H1 (cell line): ENCODE measurements around the gene SEMA6A. TPM values are rescaled to one million over a fixed set of nuclear protein-coding genes. Genes with fewer than 3 reads are reported as not detected.

Experiments used
- CTCF ChIA-PET: fragments of 300-600 bp; sonication (Branson Sonifier 250); formaldehyde crosslinking; loops from one replicate; lab custom pipeline; 2021; ENCODE audit not compliant: partially characterized antibody; lab: Charles Lee
- POLR2A ChIA-PET: fragments of 300-600 bp; sonication (Branson Sonifier 250); formaldehyde crosslinking; loops from one replicate; lab custom pipeline; 2021; ENCODE audit warnings: inconsistent platforms; ENCODE audit not compliant: partially characterized antibody; lab: Charles Lee
- DNase-seq, 2 experiments: peaks; one replicate each; pipeline versions ENCODE4 v3.0.0 to v3.0.0-alpha.2; 2010 to 2022; ENCODE audit warnings: low spot score in 2 of 2, low read depth in 1 of 2, mixed read lengths in 1 of 2
- FAIRE-seq: peaks from 2 replicates; lab custom pipeline; 2011; peaks lifted over from hg19 to GRCh38; lab: Jason Lieb, UNC
- H2AFZ ChIP-seq: 2 replicates; pipeline ENCODE4 v1.8.1; 2012; ENCODE audit warnings: low read length, inconsistent platforms
- H2AK5ac ChIP-seq: 2 replicates; pipeline ENCODE4 v1.6.1; 2013; ENCODE audit warnings: low read depth, low read length
- H2BK120ac ChIP-seq: replicated peaks from 2 replicates; pipeline ENCODE3; 2013; ENCODE audit warnings: low read depth, low read length, inconsistent platforms
- H2BK12ac ChIP-seq: 2 replicates; pipeline ENCODE4 v1.6.1; 2013; ENCODE audit warnings: low read depth, low read length
- H2BK15ac ChIP-seq: 2 replicates; pipeline ENCODE4 v1.6.1; 2013; ENCODE audit warnings: low read length
- H2BK20ac ChIP-seq: 2 replicates; pipeline ENCODE4 v1.6.1; 2013; ENCODE audit warnings: low read length
- H2BK5ac ChIP-seq: 2 replicates; pipeline ENCODE4 v1.6.1; 2013; ENCODE audit warnings: low read depth, low read length
- H3K14ac ChIP-seq: 2 replicates; pipeline ENCODE4 v1.6.1; 2013; ENCODE audit warnings: inconsistent platforms; ENCODE audit not compliant: insufficient read length
- H3K18ac ChIP-seq: 2 replicates; pipeline ENCODE4 v1.6.1; 2013; ENCODE audit warnings: low read length; ENCODE audit errors: extremely low read depth
- H3K23ac ChIP-seq: 2 replicates; pipeline ENCODE4 v1.6.1; 2013; ENCODE audit warnings: inconsistent platforms; ENCODE audit not compliant: insufficient read length
- H3K23me2 ChIP-seq: 2 replicates; pipeline ENCODE4 v1.6.1; 2013; ENCODE audit warnings: low read depth, low read length
- H3K27ac ChIP-seq: 2 replicates; pipeline ENCODE4 v1.6.1; 2011; ENCODE audit warnings: low read depth, low read length, inconsistent platforms
- H3K27me3 ChIP-seq, 4 experiments: replicated peaks in 1 of 4; 1 replicate in 1 of 4; 2 replicates in 3 of 4; pipeline versions ENCODE4 v1.6.1 to v1.8.1; 2011 to 2013; ENCODE audit warnings: low read length in 3 of 4, mild to moderate bottlenecking in 3 of 4, inconsistent platforms in 2 of 4, mixed read lengths in 2 of 4, moderate library complexity in 1 of 4; ENCODE audit not compliant: control insufficient read depth in 3 of 4, insufficient read depth in 3 of 4; ENCODE audit errors: extremely low read depth in 1 of 4
- H3K36me3 ChIP-seq, 4 experiments: 2 replicates each; pipeline versions ENCODE4 v1.6.1 to v1.8.1; 2011 to 2013; ENCODE audit warnings: mild to moderate bottlenecking in 4 of 4, low read length in 3 of 4, moderate library complexity in 2 of 4, control low read depth in 1 of 4, inconsistent platforms in 1 of 4; ENCODE audit not compliant: insufficient read depth in 4 of 4, control insufficient read depth in 2 of 4
- H3K4ac ChIP-seq: replicated peaks from 2 replicates; pipeline ENCODE3; 2013; ENCODE audit warnings: low read length, low read depth, mixed read lengths, inconsistent platforms; ENCODE audit not compliant: insufficient read length
- H3K4me1 ChIP-seq, 4 experiments: replicated peaks in 1 of 4; 1 replicate in 1 of 4; 2 replicates in 3 of 4; pipeline versions ENCODE4 v1.6.1 to v1.8.1; 2011 to 2013; ENCODE audit warnings: low read length in 3 of 4, inconsistent platforms in 2 of 4, mixed read lengths in 1 of 4; ENCODE audit not compliant: insufficient read depth in 4 of 4, control insufficient read depth in 3 of 4
- H3K4me2 ChIP-seq, 2 experiments: 2 replicates each; pipeline versions ENCODE4 v1.6.1 to v1.8.1; 2011 to 2013; ENCODE audit warnings: low read depth in 2 of 2, low read length in 2 of 2, control low read depth in 1 of 2, inconsistent platforms in 1 of 2, mild to moderate bottlenecking in 1 of 2; ENCODE audit not compliant: insufficient read depth in 1 of 2
- H3K4me3 ChIP-seq, 4 experiments: fragments of 200-600, 300-600 bp in 1 of 4; sonication (generic), shearing (Covaris generic), sonication (Bioruptor Twin) in 1 of 4; 2 replicates each; pipeline versions ENCODE4 v1.5.1 to v1.8.1; 2011 to 2016; ENCODE audit warnings: low read length in 4 of 4, low read depth in 3 of 4, control low read depth in 2 of 4, inconsistent platforms in 2 of 4, mild to moderate bottlenecking in 2 of 4, mixed read lengths in 1 of 4, moderate library complexity in 1 of 4; ENCODE audit not compliant: insufficient read depth in 2 of 4; ENCODE audit errors: extremely low read depth in 1 of 4
- H3K56ac ChIP-seq: replicated peaks from 2 replicates; pipeline ENCODE3; 2013; ENCODE audit warnings: low read depth, mild to moderate bottlenecking, mixed read lengths, low read length, inconsistent platforms; ENCODE audit not compliant: insufficient read length
- H3K79me1 ChIP-seq: 2 replicates; pipeline ENCODE4 v1.6.1; 2013; ENCODE audit warnings: low read depth, low read length, control low read depth
- H3K79me2 ChIP-seq, 2 experiments: 2 replicates each; pipeline versions ENCODE4 v1.6.1 to v1.8.1; 2012 to 2013; ENCODE audit warnings: low read length in 2 of 2, mild to moderate bottlenecking in 2 of 2, inconsistent platforms in 1 of 2; ENCODE audit not compliant: insufficient read depth in 2 of 2, control insufficient read depth in 1 of 2
- H3K9ac ChIP-seq, 4 experiments: replicated peaks in 1 of 4; 1 replicate in 1 of 4; 2 replicates in 3 of 4; pipeline versions ENCODE4 v1.6.1 to v1.8.1; 2011 to 2013; ENCODE audit warnings: low read depth in 3 of 4, low read length in 3 of 4, control low read depth in 2 of 4, mild to moderate bottlenecking in 2 of 4, moderate library complexity in 2 of 4, inconsistent platforms in 1 of 4; ENCODE audit errors: extremely low read depth in 1 of 4
- H3K9me3 ChIP-seq, 2 experiments: 2 replicates each; pipeline versions ENCODE4 v1.6.1 to v1.8.1; 2012 to 2013; ENCODE audit warnings: mild to moderate bottlenecking in 2 of 2, moderate library complexity in 2 of 2, control low read depth in 1 of 2, inconsistent platforms in 1 of 2, low read depth in 1 of 2, low read length in 1 of 2, mixed read lengths in 1 of 2; ENCODE audit not compliant: insufficient read depth in 2 of 2
- H4K20me1 ChIP-seq, 2 experiments: replicated peaks in 1 of 2; 2 replicates each; pipeline versions ENCODE3 to v1.8.1; 2011 to 2013; ENCODE audit warnings: inconsistent platforms in 2 of 2, low read length in 2 of 2, mild to moderate bottlenecking in 1 of 2; ENCODE audit not compliant: insufficient read depth in 2 of 2, control insufficient read depth in 1 of 2
- H4K5ac ChIP-seq: 2 replicates; pipeline ENCODE4 v1.6.1; 2013; ENCODE audit warnings: low read length, low read depth, mixed read lengths, inconsistent platforms; ENCODE audit not compliant: insufficient read length
- H4K8ac ChIP-seq: 2 replicates; pipeline ENCODE4 v1.8.0; 2013; ENCODE audit warnings: mild to moderate bottlenecking, moderate library complexity, low read length, inconsistent platforms; ENCODE audit not compliant: insufficient read depth; ENCODE audit errors: extremely low read depth
- H4K91ac ChIP-seq: replicated peaks from 2 replicates; pipeline ENCODE3; 2013; ENCODE audit warnings: low read length, mixed read lengths, inconsistent platforms; ENCODE audit not compliant: insufficient read length
- ATF3 ChIP-seq: IDR thresholded peaks from 2 replicates; pipeline ENCODE4 v1.6.1; 2011; ENCODE audit warnings: low read depth, mild to moderate bottlenecking, low read length; ENCODE audit not compliant: insufficient read depth
- CEBPB ChIP-seq: IDR thresholded peaks from 2 replicates; pipeline ENCODE4 v1.6.1; 2012; ENCODE audit warnings: low read depth, low read length
- CHD2 ChIP-seq: IDR thresholded peaks from 2 replicates; pipeline ENCODE4 v1.6.1; 2012; ENCODE audit warnings: low read length, improper control_type of control experiment
- CREB1 ChIP-seq: IDR thresholded peaks from 2 replicates; pipeline ENCODE4 v1.6.1; 2012; ENCODE audit warnings: inconsistent platforms
- E2F6 ChIP-seq: IDR thresholded peaks from 2 replicates; pipeline ENCODE4 v1.6.1; 2012; ENCODE audit warnings: inconsistent platforms
- EP300 ChIP-seq, 2 experiments: IDR thresholded peaks; 1 replicate in 1 of 2; 2 replicates in 1 of 2; pipeline ENCODE4 v1.6.1; 2011 to 2012; ENCODE audit warnings: low read depth in 2 of 2, low read length in 2 of 2, mild to moderate bottlenecking in 2 of 2, borderline replicate concordance in 1 of 2, inconsistent platforms in 1 of 2, moderate library complexity in 1 of 2
- GTF2F1 ChIP-seq: IDR thresholded peaks from 2 replicates; pipeline ENCODE4 v1.6.1; 2012; ENCODE audit warnings: low read depth, low read length, improper control_type of control experiment, borderline replicate concordance
- JUND ChIP-seq: IDR thresholded peaks from 2 replicates; pipeline ENCODE4 v1.6.1; 2011; ENCODE audit warnings: mild to moderate bottlenecking, improper control_type of control experiment, low read length
- MAX ChIP-seq: IDR thresholded peaks from 2 replicates; pipeline ENCODE4 v1.6.1; 2012; ENCODE audit warnings: inconsistent platforms
- POLR2A ChIP-seq, 2 experiments: IDR thresholded peaks; 1 replicate in 1 of 2; 2 replicates in 1 of 2; pipeline ENCODE4 v1.6.1; 2011; ENCODE audit warnings: low read depth in 2 of 2, low read length in 2 of 2, mild to moderate bottlenecking in 2 of 2; ENCODE audit errors: control extremely low read depth in 1 of 2
- RFX5 ChIP-seq: IDR thresholded peaks from 2 replicates; pipeline ENCODE4 v1.6.1; 2011; ENCODE audit warnings: low read depth, low read length, improper control_type of control experiment, borderline replicate concordance
- RXRA ChIP-seq: IDR thresholded peaks from 2 replicates; pipeline ENCODE4 v1.6.1; 2011; ENCODE audit warnings: low read depth, mild to moderate bottlenecking, low read length, moderate library complexity; ENCODE audit not compliant: insufficient read depth
- TCF12 ChIP-seq: IDR thresholded peaks from 2 replicates; pipeline ENCODE4 v1.6.1; 2011; ENCODE audit warnings: low read depth, mild to moderate bottlenecking, low read length
- TEAD4 ChIP-seq: IDR thresholded peaks from 2 replicates; pipeline ENCODE4 v1.6.1; 2012; ENCODE audit warnings: low read depth, low read length, inconsistent platforms, mixed read lengths
- WGBS, 2 experiments: shearing (Covaris generic) in 1 of 2; methylation state at CpG; one replicate each; pipeline versions ENCODE4 v1.1.6 to v1.1.7; 2013 to 2015; ENCODE audit warnings: low lambda C conversion rate in 2 of 2, mixed read lengths in 2 of 2, inconsistent platforms in 1 of 2, low coverage in 1 of 2, missing lambda C conversion rate in 1 of 2; ENCODE audit not compliant: insufficient replicate concordance in 2 of 2, insufficient coverage in 1 of 2, insufficient read length in 1 of 2; ENCODE audit errors: extremely low coverage in 1 of 2, missing lambda C conversion rate in 1 of 2; 5-methylcytosine and 5-hydroxymethylcytosine counted together
- polyA plus RNA-seq, 7 experiments: library from polyadenylated mRNA; depleted of rRNA in 3 of 7; stranded (reverse) in 5 of 7; unstranded in 2 of 7; fragments of >200 nt in 5 of 7; fragments of 200-250 nt in 2 of 7; gene quantifications; 1 replicate in 5 of 7; 2 replicates in 1 of 7; 4 replicates in 1 of 7; pipeline versions ENCODE4 v1.2.1 to v1.2.3, GENCODE V29; 2011 to 2013; ENCODE audit warnings: missing spikeins in 2 of 7, mixed read lengths in 2 of 7
- total RNA-seq: library from RNA; stranded (reverse); fragmentation: NEBNext Ultra II Directional; extraction: Animal tissue kit (Norgen Biotek cat#: 25700); gene quantifications from 2 replicates; pipeline ENCODE4 v1.2.1, GENCODE V29; 2021

SEMA6A gene
- total and polyA plus RNA-seq, 2 of the 8 experiments (the other 6 are each of a cell fraction or from before 2014, with no cell fraction given): 78.3 to 277 TPM

GRCh38 chr5:116419258-116419657, 155.4 kb downstream of the SEMA6A start:
- Histone ChIP-seq H2BK12ac (no peak overlapping the region), H4K20me1 (no peaks in the 10 kb centered on the region), H3K4me2 (no peak overlapping the region), H3K4me3 (no peak overlapping the region), H3K56ac (no peak overlapping the region), H3K79me2 (no peaks in the 10 kb centered on the region), H3K9me3 (no peaks in the 10 kb centered on the region), H3K79me1 (no peaks in the 10 kb centered on the region; the same call in 1 of the 2 replicates), H3K27me3 (no peaks in the 10 kb centered on the region), H3K23me2 (no peaks in the 10 kb centered on the region), H3K14ac (no peak overlapping the region), H3K18ac (no peak overlapping the region), H2AK5ac (no peak overlapping the region), H4K5ac (no peak overlapping the region), H2BK120ac (no peak overlapping the region), H3K4me1 (no peaks in the 10 kb centered on the region), H2BK5ac (no peak overlapping the region), H3K36me3 (no peaks in the 10 kb centered on the region), H3K27ac (no peak overlapping the region), H3K9ac (no peak overlapping the region), H2BK20ac (no peak overlapping the region), H4K91ac (no peak overlapping the region), H2BK15ac (no peak overlapping the region), H2AFZ (no peak overlapping the region), H3K4ac (no peak overlapping the region), H3K23ac (no peak overlapping the region), H4K8ac (no peak overlapping the region)
- no peak for DNase-seq
- FAIRE-seq: no peak
- CTCF ChIA-PET: interaction anchor here (0.9 kb wide), 2 partner anchors 11 to 23 kb away, joined by 3 to 4 read pairs; no protein-coding TSS in a partner anchor
- WGBS, 2 experiments: 85% methylated on average over 1 of the region's 1 CpG; no CpG with 5 or more reads in 1 of the 2 experiments
- POLR2A ChIA-PET: interaction anchor here (1.0 kb wide), 1 partner anchor 1070 kb away, joined by 3 read pairs; no protein-coding TSS in a partner anchor
- TF ChIP-seq MAX: no peak
- no peak for TF ChIP-seq JUND
- no peak for TF ChIP-seq RXRA
- no peak for TF ChIP-seq GTF2F1
- TF ChIP-seq ATF3: no peak
- no peak for TF ChIP-seq RFX5
- TF ChIP-seq CREB1: no peak
- TF ChIP-seq TCF12: no peak
- TF ChIP-seq EP300 (IDR thresholded peaks at IDR 0.05; ENCODE audit: borderline replicate concordance in 1 of 2, low read depth in 2 of 2, low read length in 2 of 2): no peak
- TF ChIP-seq CEBPB: no peak
- no peak for TF ChIP-seq E2F6
- TF ChIP-seq TEAD4: no peak
- TF ChIP-seq CHD2: no peak
- TF ChIP-seq POLR2A (IDR thresholded peaks at IDR 0.05; ENCODE audit: control extremely low read depth in 1 of 2, low read depth in 2 of 2, low read length in 2 of 2): no peak
